ENCODE data around the gene ZNF710. TPM values are rescaled to one million over a fixed set of nuclear protein-coding genes. Genes with fewer than 3 reads are reported as not detected.

Gene ZNF710
- total and polyA plus RNA-seq, 2 of the 13 experiments (the other 11 are each of a cell fraction or from before 2014, with no cell fraction given) = 4.7 to 20.6 TPM

- TF ChIP-seq HDAC6 (IDR thresholded peaks at IDR 0.05; ENCODE audit: low read depth, low read length) (no peak), GATAD1 (CRISPR knock-in tag; IDR thresholded peaks at IDR 0.05) (no peak), NCOA1 (CRISPR knock-in tag; IDR thresholded peaks at IDR 0.05) (no peak), SP4 (CRISPR knock-in tag; IDR thresholded peaks at IDR 0.05) (no peak), PITX1 (CRISPR knock-in tag; IDR thresholded peaks at IDR 0.05) (0 out of 2 replicates have a peak, but pooled peaks have one; percentile 8), ZNF292 (CRISPR knock-in tag; IDR thresholded peaks at IDR 0.05; ENCODE audit: borderline replicate concordance, low read depth) (no peak), ZNF574 (CRISPR knock-in tag; IDR thresholded peaks at IDR 0.05) (no peak), EP300 (IDR thresholded peaks at IDR 0.05; ENCODE audit: low read depth in 2 of 2, low read length in 2 of 2) (no peak), EP300 (CRISPR knock-in tag; IDR thresholded peaks at IDR 0.05; ENCODE audit: borderline replicate concordance) (0 out of 2 replicates have a peak, but pooled peaks have one; percentile 4), FLYWCH1 (CRISPR knock-in tag; IDR thresholded peaks at IDR 0.05) (no peak), ZMYM2 (CRISPR knock-in tag; IDR thresholded peaks at IDR 0.05) (0 out of 2 replicates have a peak, but pooled peaks have one; percentile 7), PAWR (CRISPR knock-in tag; IDR thresholded peaks at IDR 0.05; ENCODE audit: borderline replicate concordance) (no peak), MYC (CRISPR knock-in tag; IDR thresholded peaks at IDR 0.05; ENCODE audit: borderline replicate concordance) (0 out of 2 replicates have a peak, but pooled peaks have one; percentile 8), ZNF407 (CRISPR knock-in tag; IDR thresholded peaks at IDR 0.05; ENCODE audit: not compliant biosample characterization) (no peak), ZFY (CRISPR knock-in tag; IDR thresholded peaks at IDR 0.05) (0 out of 2 replicates have a peak, but pooled peaks have one; percentile 1), ZNF468 (CRISPR knock-in tag; IDR thresholded peaks at IDR 0.05) (no peak), NFIC (IDR thresholded peaks at IDR 0.05; ENCODE audit: low read length) (no peak), ZNF460 (CRISPR knock-in tag; IDR thresholded peaks at IDR 0.05; ENCODE audit: borderline replicate concordance) (no peak), NPAS2 (CRISPR knock-in tag; IDR thresholded peaks at IDR 0.05; ENCODE audit: borderline replicate concordance) (no peak)
Observed at GRCh38 chr15:90035840-90036230, 34.7 kb downstream of the ZNF710 start (continued).

Measured in HepG2 (cell line).